ENCODE measurements around the gene MAP4K4.

The MAP4K4 gene

GRCh38 chr2:101751276-101751815, 53.8 kb downstream of the MAP4K4 start:
- no peaks in the 10 kb centered on the region for H3K9me3 ChIP-seq (replicated peaks; ENCODE audit: insufficient read depth, low read length)
- H2AFZ ChIP-seq (ENCODE audit: low read length), result no peak overlapping the region
- DNase-seq, result no peak
- H3K9ac ChIP-seq (ENCODE audit: low read length), result no peak overlapping the region
- H3K4me1 ChIP-seq (ENCODE audit: low read length), result peaks cover 15% of the 10 kb centered on the region
- H3K4me2 ChIP-seq (ENCODE audit: low read depth, low read length), result peak overlapping the region; percentile 16; the same call in 1 of the 2 replicates
- no peaks in the 10 kb centered on the region for H3K36me3 ChIP-seq (replicated peaks; ENCODE audit: insufficient read depth, low read length)
- TF ChIP-seq CTCF (IDR thresholded peaks at IDR 0.05; ENCODE audit: low read length), result no peak
- no peak for TF ChIP-seq EZH2phosphoT487 (IDR thresholded peaks at IDR 0.05; ENCODE audit: low read length)
- TF ChIP-seq EZH2 (optimal IDR thresholded peaks at IDR 0.05; ENCODE audit: low read depth, low read length), result no peak
- H4K20me1 ChIP-seq (ENCODE audit: insufficient read depth, low read length), result no peaks in the 10 kb centered on the region
- H3K79me2 ChIP-seq (ENCODE audit: low read length), result no peaks in the 10 kb centered on the region
- 0 out of 2 replicates have a peak, but pooled peaks cover 3% of the 10 kb centered on the region for H3F3A ChIP-seq (ENCODE audit: insufficient read depth, low read length)
- no peak overlapping the region for H3K4me3 ChIP-seq (ENCODE audit: low read length)
- H3K9me2 ChIP-seq (replicated peaks; ENCODE audit: insufficient read depth, low read length), result no peaks in the 10 kb centered on the region
- no peaks in the 10 kb centered on the region for H3K27me3 ChIP-seq (replicated peaks; ENCODE audit: insufficient read depth, low read length)
- H3K27ac ChIP-seq (ENCODE audit: low read length), result peak overlapping the region; percentile 2; the same call in 1 of the 2 replicates

- DNase-seq, result no peak
- Histone ChIP-seq H3K27me3 (replicated peaks; ENCODE audit: insufficient read depth, low read length) (no peaks in the 10 kb centered on the region), H3K9me2 (replicated peaks; ENCODE audit: insufficient read depth, low read length) (no peaks in the 10 kb centered on the region), H4K20me1 (ENCODE audit: insufficient read depth, low read length) (no peaks in the 10 kb centered on the region), H3K36me3 (replicated peaks; ENCODE audit: insufficient read depth, low read length) (no peaks in the 10 kb centered on the region), H3F3A (ENCODE audit: insufficient read depth, low read length) (0 out of 2 replicates have a peak, but pooled peaks cover 3% of the 10 kb centered on the region), H3K9ac (ENCODE audit: low read length) (no peak overlapping the region), H3K4me2 (ENCODE audit: low read depth, low read length) (peak overlapping the region; percentile 3; the same call in 1 of the 2 replicates), H2AFZ (ENCODE audit: low read length) (no peak overlapping the region), H3K9me3 (replicated peaks; ENCODE audit: insufficient read depth, low read length) (no peaks in the 10 kb centered on the region), H3K4me3 (ENCODE audit: low read length) (no peak overlapping the region), H3K79me2 (ENCODE audit: low read length) (no peaks in the 10 kb centered on the region), H3K27ac (ENCODE audit: low read length) (peak overlapping the region; percentile 2; the same call in 1 of the 2 replicates), H3K4me1 (ENCODE audit: low read length) (peaks cover 15% of the 10 kb centered on the region)
- TF ChIP-seq EZH2 (optimal IDR thresholded peaks at IDR 0.05; ENCODE audit: low read depth, low read length) (no peak), EZH2phosphoT487 (IDR thresholded peaks at IDR 0.05; ENCODE audit: low read length) (no peak), CTCF (IDR thresholded peaks at IDR 0.05; ENCODE audit: low read length) (no peak)
Observed at GRCh38 chr2:101751875-101752619, 54.5 kb downstream of the MAP4K4 start.

DNA sequence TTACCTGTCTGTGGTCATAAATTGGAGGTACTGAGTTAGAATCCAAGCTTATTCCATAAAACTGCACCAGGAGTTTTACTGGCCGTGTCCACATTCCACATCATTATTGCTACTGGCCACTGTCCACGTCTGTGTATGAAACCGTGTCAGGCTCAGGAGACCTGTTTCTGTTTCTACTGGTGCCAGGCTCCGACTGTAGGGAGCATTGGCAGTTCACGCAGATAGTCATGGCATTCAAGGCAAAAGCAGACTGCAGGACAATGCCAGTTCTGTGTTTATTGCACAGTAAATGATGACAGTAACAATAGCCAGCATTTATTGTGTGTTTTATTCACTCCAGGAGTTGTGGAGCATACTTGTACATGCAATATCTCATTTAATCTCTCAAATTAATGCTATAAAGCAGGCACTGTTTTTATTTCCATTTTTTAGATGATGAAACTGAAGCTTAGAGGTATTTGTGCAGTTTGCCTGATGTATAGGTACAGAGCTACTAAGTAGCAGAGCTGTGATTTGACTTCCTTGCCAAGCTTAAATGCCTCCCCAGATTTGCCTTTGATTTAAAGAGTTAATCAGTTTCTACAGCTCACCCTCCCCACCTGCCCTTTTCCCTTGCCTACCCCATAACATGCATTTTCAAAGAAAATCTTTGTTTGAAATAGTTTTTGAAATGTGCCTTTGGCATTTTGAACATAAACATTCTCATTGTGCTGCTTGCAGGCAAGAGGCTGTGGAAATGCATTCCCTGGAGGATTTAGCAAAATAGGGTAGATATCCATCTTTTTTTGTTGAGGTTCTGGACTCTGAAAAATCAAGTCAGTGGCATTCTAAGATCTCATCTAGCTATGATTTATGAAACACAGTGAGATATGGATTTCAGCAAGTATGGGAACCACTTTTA, 55.5 kb downstream of the MAP4K4 start:
- H3K4me3 ChIP-seq (ENCODE audit: low read length), result no peak overlapping the region
- no peak overlapping the region for H3K9ac ChIP-seq (ENCODE audit: low read length)
- TF ChIP-seq EZH2phosphoT487 (IDR thresholded peaks at IDR 0.05; ENCODE audit: low read length) (no peak), EZH2 (optimal IDR thresholded peaks at IDR 0.05; ENCODE audit: low read depth, low read length) (no peak), CTCF (IDR thresholded peaks at IDR 0.05; ENCODE audit: low read length) (no peak)
- H3K27me3 ChIP-seq (replicated peaks; ENCODE audit: insufficient read depth, low read length), result no peaks in the 10 kb centered on the region
- H3K9me3 ChIP-seq (replicated peaks; ENCODE audit: insufficient read depth, low read length), result no peaks in the 10 kb centered on the region
- peaks cover 5% of the 10 kb centered on the region; the same call in 1 of the 2 replicates for H3F3A ChIP-seq (ENCODE audit: insufficient read depth, low read length)
- H3K79me2 ChIP-seq (ENCODE audit: low read length), result no peaks in the 10 kb centered on the region
- DNase-seq, result no peak
- no peak overlapping the region for H3K4me2 ChIP-seq (ENCODE audit: low read depth, low read length)
- no peaks in the 10 kb centered on the region for H4K20me1 ChIP-seq (ENCODE audit: insufficient read depth, low read length)
- no peaks in the 10 kb centered on the region for H3K36me3 ChIP-seq (replicated peaks; ENCODE audit: insufficient read depth, low read length)
- peaks cover 22% of the 10 kb centered on the region for H3K4me1 ChIP-seq (ENCODE audit: low read length)
- H2AFZ ChIP-seq (ENCODE audit: low read length), result no peak overlapping the region
- no peaks in the 10 kb centered on the region for H3K9me2 ChIP-seq (replicated peaks; ENCODE audit: insufficient read depth, low read length)
- H3K27ac ChIP-seq (ENCODE audit: low read length), result no peak overlapping the region
